ENCODE measurements around the gene SNAP25.

- TF ChIP-seq CTCF (IDR thresholded peaks at IDR 0.05 in 8 of 11, conservative IDR thresholded peaks at IDR 0.05 in 3 of 11) = no peak
- no peak for TF ChIP-seq POLR2A (IDR thresholded peaks at IDR 0.05)
Measured at GRCh38 chr20:10278412-10278811, 59.8 kb downstream of the SNAP25 start.
